Measurements from ENCODE around the gene KAZN. TPM values are rescaled to one million over a fixed set of nuclear protein-coding genes. Genes with fewer than 3 reads are reported as not detected.

Gene KAZN
- polyA plus RNA-seq, 1 donor from 2014 or later, result 20.6 TPM

DNA sequence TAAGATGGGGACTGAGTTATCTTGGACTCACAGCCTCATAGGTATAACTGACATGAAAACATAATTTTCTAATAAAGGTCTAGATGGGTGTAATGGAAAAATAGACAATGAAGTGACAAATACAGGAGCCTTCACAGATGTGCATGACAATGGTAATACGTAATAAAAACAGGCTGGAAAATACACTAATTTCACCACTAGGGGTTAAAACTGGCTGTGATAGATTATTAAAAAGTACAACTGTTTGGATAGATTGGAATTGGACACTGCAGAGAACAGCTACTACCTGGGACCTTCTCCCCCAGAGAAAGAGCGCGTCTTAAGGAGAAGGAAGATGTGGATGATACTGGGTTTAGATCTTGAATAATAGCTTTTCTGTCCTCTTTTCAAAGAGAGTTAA lies 9.8 kb downstream of the KAZN start:
- H4K20me1 ChIP-seq (ENCODE audit: insufficient read depth), result no peaks in the 10 kb centered on the region
- H3K9me2 ChIP-seq (ENCODE audit: insufficient read depth, low read length), result no peaks in the 10 kb centered on the region
- peaks cover 4% of the 10 kb centered on the region for H3K36me3 ChIP-seq (ENCODE audit: insufficient read depth, low read length)
- H3K9ac ChIP-seq (ENCODE audit: low read length), result no peak overlapping the region
- H2AFZ ChIP-seq (ENCODE audit: low read depth, low read length), result no peak overlapping the region
- no peaks in the 10 kb centered on the region for H3K9me3 ChIP-seq (ENCODE audit: low read length)
- no peaks in the 10 kb centered on the region for H3F3A ChIP-seq (ENCODE audit: insufficient read depth, low read length, poor library complexity, severe bottlenecking)
- no peak overlapping the region for H3K27ac ChIP-seq (ENCODE audit: low read length)
- H3K27me3 ChIP-seq (ENCODE audit: insufficient read depth, low read depth, low read length), result no peaks in the 10 kb centered on the region
- TF ChIP-seq, protein P1, sequence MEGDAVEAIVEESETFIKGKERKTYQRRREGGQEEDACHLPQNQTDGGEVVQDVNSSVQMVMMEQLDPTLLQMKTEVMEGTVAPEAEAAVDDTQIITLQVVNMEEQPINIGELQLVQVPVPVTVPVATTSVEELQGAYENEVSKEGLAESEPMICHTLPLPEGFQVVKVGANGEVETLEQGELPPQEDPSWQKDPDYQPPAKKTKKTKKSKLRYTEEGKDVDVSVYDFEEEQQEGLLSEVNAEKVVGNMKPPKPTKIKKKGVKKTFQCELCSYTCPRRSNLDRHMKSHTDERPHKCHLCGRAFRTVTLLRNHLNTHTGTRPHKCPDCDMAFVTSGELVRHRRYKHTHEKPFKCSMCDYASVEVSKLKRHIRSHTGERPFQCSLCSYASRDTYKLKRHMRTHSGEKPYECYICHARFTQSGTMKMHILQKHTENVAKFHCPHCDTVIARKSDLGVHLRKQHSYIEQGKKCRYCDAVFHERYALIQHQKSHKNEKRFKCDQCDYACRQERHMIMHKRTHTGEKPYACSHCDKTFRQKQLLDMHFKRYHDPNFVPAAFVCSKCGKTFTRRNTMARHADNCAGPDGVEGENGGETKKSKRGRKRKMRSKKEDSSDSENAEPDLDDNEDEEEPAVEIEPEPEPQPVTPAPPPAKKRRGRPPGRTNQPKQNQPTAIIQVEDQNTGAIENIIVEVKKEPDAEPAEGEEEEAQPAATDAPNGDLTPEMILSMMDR (IDR thresholded peaks at IDR 0.05; ENCODE audit: poor library complexity, severe bottlenecking), result peak; percentile 19
- TF ChIP-seq TAF1 (IDR thresholded peaks at IDR 0.05; ENCODE audit: low read depth), result no peak
- H3K4me3 ChIP-seq (ENCODE audit: low read length), result no peak overlapping the region
- H3K79me2 ChIP-seq (replicated peaks; ENCODE audit: insufficient read depth, low read length), result peaks cover 62% of the 10 kb centered on the region
- no peak overlapping the region for H3K4me2 ChIP-seq (ENCODE audit: low read length)

DNA sequence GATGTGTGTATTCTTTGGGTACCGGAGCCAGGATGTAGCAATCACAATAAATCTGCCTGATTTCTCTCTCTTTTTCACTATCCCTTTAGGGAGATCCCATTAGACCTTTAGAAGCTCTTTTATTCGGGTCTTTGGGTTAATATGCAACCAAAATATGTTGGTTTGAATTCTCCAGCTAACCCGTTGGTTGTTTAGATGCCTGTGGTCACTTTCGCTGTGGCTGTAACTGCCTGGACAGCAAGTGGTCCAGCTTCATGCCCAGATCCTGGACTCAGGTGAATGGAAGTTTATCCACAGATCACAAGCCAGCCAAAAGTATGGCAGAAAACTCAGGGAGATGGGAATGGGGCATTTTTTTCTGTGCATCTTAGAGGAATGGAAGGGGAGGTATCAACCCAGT lies 12.3 kb downstream of the KAZN start:
- no peak for TF ChIP-seq RAD21 (conservative IDR thresholded peaks at IDR 0.05)
- no peak for TF ChIP-seq EZH2 (IDR thresholded peaks at IDR 0.05; ENCODE audit: borderline replicate concordance, insufficient read depth, low read length, poor library complexity, severe bottlenecking)
- TF ChIP-seq SMC3 (conservative IDR thresholded peaks at IDR 0.05; ENCODE audit: poor library complexity), result no peak
- TF ChIP-seq, protein P2, sequence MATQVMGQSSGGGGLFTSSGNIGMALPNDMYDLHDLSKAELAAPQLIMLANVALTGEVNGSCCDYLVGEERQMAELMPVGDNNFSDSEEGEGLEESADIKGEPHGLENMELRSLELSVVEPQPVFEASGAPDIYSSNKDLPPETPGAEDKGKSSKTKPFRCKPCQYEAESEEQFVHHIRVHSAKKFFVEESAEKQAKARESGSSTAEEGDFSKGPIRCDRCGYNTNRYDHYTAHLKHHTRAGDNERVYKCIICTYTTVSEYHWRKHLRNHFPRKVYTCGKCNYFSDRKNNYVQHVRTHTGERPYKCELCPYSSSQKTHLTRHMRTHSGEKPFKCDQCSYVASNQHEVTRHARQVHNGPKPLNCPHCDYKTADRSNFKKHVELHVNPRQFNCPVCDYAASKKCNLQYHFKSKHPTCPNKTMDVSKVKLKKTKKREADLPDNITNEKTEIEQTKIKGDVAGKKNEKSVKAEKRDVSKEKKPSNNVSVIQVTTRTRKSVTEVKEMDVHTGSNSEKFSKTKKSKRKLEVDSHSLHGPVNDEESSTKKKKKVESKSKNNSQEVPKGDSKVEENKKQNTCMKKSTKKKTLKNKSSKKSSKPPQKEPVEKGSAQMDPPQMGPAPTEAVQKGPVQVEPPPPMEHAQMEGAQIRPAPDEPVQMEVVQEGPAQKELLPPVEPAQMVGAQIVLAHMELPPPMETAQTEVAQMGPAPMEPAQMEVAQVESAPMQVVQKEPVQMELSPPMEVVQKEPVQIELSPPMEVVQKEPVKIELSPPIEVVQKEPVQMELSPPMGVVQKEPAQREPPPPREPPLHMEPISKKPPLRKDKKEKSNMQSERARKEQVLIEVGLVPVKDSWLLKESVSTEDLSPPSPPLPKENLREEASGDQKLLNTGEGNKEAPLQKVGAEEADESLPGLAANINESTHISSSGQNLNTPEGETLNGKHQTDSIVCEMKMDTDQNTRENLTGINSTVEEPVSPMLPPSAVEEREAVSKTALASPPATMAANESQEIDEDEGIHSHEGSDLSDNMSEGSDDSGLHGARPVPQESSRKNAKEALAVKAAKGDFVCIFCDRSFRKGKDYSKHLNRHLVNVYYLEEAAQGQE (IDR thresholded peaks at IDR 0.05; ENCODE audit: borderline replicate concordance), result no peak
- TF ChIP-seq TAF1 (IDR thresholded peaks at IDR 0.05; ENCODE audit: low read depth), result no peak
- no peak for TF ChIP-seq EP300 (conservative IDR thresholded peaks at IDR 0.05; ENCODE audit: poor library complexity, severe bottlenecking)
- no peak for TF ChIP-seq MXI1 (conservative IDR thresholded peaks at IDR 0.05; ENCODE audit: poor library complexity, severe bottlenecking)
- H3K36me3 ChIP-seq (ENCODE audit: insufficient read depth, low read length), result peaks cover 4% of the 10 kb centered on the region
- no peaks in the 10 kb centered on the region for H3K27me3 ChIP-seq (ENCODE audit: insufficient read depth, low read depth, low read length)
- H3K27ac ChIP-seq (ENCODE audit: low read length), result no peak overlapping the region
- H2AFZ ChIP-seq (ENCODE audit: low read depth, low read length), result no peak overlapping the region
- no peaks in the 10 kb centered on the region for H3K9me2 ChIP-seq (ENCODE audit: insufficient read depth, low read length)
- H3K79me2 ChIP-seq (replicated peaks; ENCODE audit: insufficient read depth, low read length), result peaks cover 49% of the 10 kb centered on the region
- H3K4me2 ChIP-seq (ENCODE audit: low read length), result no peak overlapping the region
- H3F3A ChIP-seq (ENCODE audit: insufficient read depth, low read length, poor library complexity, severe bottlenecking), result no peaks in the 10 kb centered on the region
- H3K4me3 ChIP-seq (ENCODE audit: low read length), result no peak overlapping the region
- no peak overlapping the region for H3K9ac ChIP-seq (ENCODE audit: low read length)
- no peaks in the 10 kb centered on the region for H3K9me3 ChIP-seq (ENCODE audit: low read length)
- no peaks in the 10 kb centered on the region for H4K20me1 ChIP-seq (ENCODE audit: insufficient read depth)

DNA sequence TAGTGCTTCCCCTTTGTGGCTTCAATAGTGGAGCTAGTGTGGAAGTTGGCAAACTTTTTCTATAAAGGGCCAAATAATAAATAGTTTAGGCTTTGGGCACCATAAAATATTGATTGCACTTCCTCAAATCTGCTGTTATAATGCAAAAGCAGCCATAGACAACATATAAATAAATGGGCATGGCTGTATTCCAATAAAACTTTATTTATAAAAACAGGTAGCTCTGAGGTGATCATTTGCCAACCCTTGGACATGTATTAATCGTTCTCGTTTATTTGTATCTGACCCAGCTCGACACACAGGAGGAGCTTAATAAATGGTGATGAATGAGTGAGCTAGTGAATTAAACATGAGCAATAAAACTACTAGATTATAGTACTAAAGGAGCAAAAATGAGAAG lies 13.3 kb downstream of the KAZN start:
- Histone ChIP-seq H3K36me3 (ENCODE audit: insufficient read depth, low read length) (peaks cover 8% of the 10 kb centered on the region), H3K4me2 (ENCODE audit: low read length) (no peak overlapping the region), H3K79me2 (replicated peaks; ENCODE audit: insufficient read depth, low read length) (peaks cover 47% of the 10 kb centered on the region), H3K9me3 (ENCODE audit: low read length) (no peaks in the 10 kb centered on the region), H3K27me3 (ENCODE audit: insufficient read depth, low read depth, low read length) (no peaks in the 10 kb centered on the region), H3F3A (ENCODE audit: insufficient read depth, low read length, poor library complexity, severe bottlenecking) (no peaks in the 10 kb centered on the region), H3K9me2 (ENCODE audit: insufficient read depth, low read length) (no peaks in the 10 kb centered on the region), H2AFZ (ENCODE audit: low read depth, low read length) (no peak overlapping the region), H3K4me3 (ENCODE audit: low read length) (no peak overlapping the region), H3K9ac (ENCODE audit: low read length) (no peak overlapping the region), H3K27ac (ENCODE audit: low read length) (no peak overlapping the region), H4K20me1 (ENCODE audit: insufficient read depth) (no peaks in the 10 kb centered on the region)
- TF ChIP-seq, protein P2 (IDR thresholded peaks at IDR 0.05; ENCODE audit: borderline replicate concordance), result no peak
- no peak for TF ChIP-seq EZH2 (IDR thresholded peaks at IDR 0.05; ENCODE audit: borderline replicate concordance, insufficient read depth, low read length, poor library complexity, severe bottlenecking)
- TF ChIP-seq EP300 (conservative IDR thresholded peaks at IDR 0.05; ENCODE audit: poor library complexity, severe bottlenecking), result no peak
- no peak for TF ChIP-seq RAD21 (conservative IDR thresholded peaks at IDR 0.05)
- TF ChIP-seq MXI1 (conservative IDR thresholded peaks at IDR 0.05; ENCODE audit: poor library complexity, severe bottlenecking), result no peak
- TF ChIP-seq TAF1 (IDR thresholded peaks at IDR 0.05; ENCODE audit: low read depth), result no peak
